Measurements from ENCODE around the gene TINAGL1.

Gene TINAGL1

GRCh38 chr1:31602081-31602480, 25.8 kb downstream of the TINAGL1 start:
- H3K36me3 ChIP-seq (ENCODE audit: insufficient read depth, low read length), result no peaks in the 10 kb centered on the region
- H3K4me3 ChIP-seq (ENCODE audit: low read length), result no peak overlapping the region
- peaks cover 6% of the 10 kb centered on the region for H3K4me1 ChIP-seq (ENCODE audit: control insufficient read depth, insufficient read depth, low read length)
- H3K27me3 ChIP-seq (ENCODE audit: control insufficient read depth, insufficient read depth, low read length), result peaks cover 3% of the 10 kb centered on the region
- H3K9ac ChIP-seq (ENCODE audit: low read depth, low read length), result no peak overlapping the region
- no peaks in the 10 kb centered on the region for H3K9me3 ChIP-seq (replicated peaks; ENCODE audit: low read length)
- no peak overlapping the region for H3K4me2 ChIP-seq (ENCODE audit: low read length)

DNA sequence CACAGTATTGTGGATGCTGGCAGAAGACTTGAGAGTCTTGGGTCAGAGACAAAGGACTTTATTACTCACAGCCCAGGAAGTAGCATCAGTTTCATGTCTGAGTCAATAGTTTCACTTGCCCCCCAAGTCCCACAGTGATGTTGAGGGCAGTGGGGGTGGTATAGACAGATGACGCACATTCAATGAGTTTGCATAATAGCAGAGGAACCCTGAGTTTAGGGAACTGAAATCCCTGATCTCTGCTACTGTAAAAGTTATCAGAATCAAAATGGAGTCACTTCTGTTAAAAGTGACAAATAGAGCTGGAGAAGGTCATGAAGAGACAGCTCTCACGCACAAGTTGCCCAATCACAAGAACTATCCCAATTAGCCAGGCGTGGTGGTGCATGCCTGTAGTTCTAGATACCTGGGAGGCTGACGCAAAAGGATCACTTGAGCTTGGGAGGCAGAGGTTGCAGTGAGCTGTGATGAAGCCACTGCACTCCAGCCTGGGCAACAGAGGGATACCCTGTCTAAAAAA, 29.7 kb downstream of the TINAGL1 start:
- Histone ChIP-seq H3K4me3 (ENCODE audit: low read length) (no peak overlapping the region), H3K9ac (ENCODE audit: low read depth, low read length) (no peak overlapping the region), H3K27me3 (ENCODE audit: control insufficient read depth, insufficient read depth, low read length) (peaks cover under 1% of the 10 kb centered on the region), H3K4me1 (ENCODE audit: control insufficient read depth, insufficient read depth, low read length) (peaks cover 6% of the 10 kb centered on the region), H3K9me3 (replicated peaks; ENCODE audit: low read length) (no peaks in the 10 kb centered on the region), H3K36me3 (ENCODE audit: insufficient read depth, low read length) (no peaks in the 10 kb centered on the region), H3K4me2 (ENCODE audit: low read length) (no peak overlapping the region)

DNA sequence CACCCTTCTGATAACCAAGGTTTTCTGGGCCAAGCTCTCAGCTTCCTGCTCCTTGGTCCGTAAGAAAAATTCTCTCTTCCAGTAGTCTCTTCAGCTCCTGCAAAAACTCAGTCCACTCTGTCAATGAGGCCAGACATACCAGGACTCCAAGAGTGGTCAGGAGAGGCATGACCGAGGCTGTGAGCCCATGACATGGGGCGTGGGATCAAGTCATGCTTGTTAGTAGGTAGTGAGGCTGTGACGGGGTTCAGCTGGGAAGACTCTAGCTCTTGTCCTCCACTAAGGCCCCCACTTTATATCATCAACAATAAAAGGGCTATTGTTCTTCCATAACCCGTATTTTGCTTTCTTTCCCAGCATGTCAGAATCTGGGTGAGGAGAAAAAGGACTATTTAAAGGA, 31.0 kb downstream of the TINAGL1 start:
- Histone ChIP-seq H3K9me3 (replicated peaks; ENCODE audit: low read length) (no peaks in the 10 kb centered on the region), H3K9ac (ENCODE audit: low read depth, low read length) (no peak overlapping the region), H3K4me2 (ENCODE audit: low read length) (no peak overlapping the region), H3K4me1 (ENCODE audit: control insufficient read depth, insufficient read depth, low read length) (peaks cover 6% of the 10 kb centered on the region), H3K36me3 (ENCODE audit: insufficient read depth, low read length) (no peaks in the 10 kb centered on the region), H3K27me3 (ENCODE audit: control insufficient read depth, insufficient read depth, low read length) (no peaks in the 10 kb centered on the region), H3K4me3 (ENCODE audit: low read length) (no peak overlapping the region)

- Histone ChIP-seq H3K4me3 (ENCODE audit: low read length) (no peak overlapping the region), H3K9me3 (replicated peaks; ENCODE audit: low read length) (no peaks in the 10 kb centered on the region), H3K36me3 (ENCODE audit: insufficient read depth, low read length) (no peaks in the 10 kb centered on the region), H3K27me3 (ENCODE audit: control insufficient read depth, insufficient read depth, low read length) (no peaks in the 10 kb centered on the region), H3K4me2 (ENCODE audit: low read length) (no peak overlapping the region), H3K4me1 (ENCODE audit: control insufficient read depth, insufficient read depth, low read length) (peaks cover 6% of the 10 kb centered on the region), H3K9ac (ENCODE audit: low read depth, low read length) (no peak overlapping the region)
Measured at GRCh38 chr1:31609514-31610118, 33.3 kb downstream of the TINAGL1 start.

DNA sequence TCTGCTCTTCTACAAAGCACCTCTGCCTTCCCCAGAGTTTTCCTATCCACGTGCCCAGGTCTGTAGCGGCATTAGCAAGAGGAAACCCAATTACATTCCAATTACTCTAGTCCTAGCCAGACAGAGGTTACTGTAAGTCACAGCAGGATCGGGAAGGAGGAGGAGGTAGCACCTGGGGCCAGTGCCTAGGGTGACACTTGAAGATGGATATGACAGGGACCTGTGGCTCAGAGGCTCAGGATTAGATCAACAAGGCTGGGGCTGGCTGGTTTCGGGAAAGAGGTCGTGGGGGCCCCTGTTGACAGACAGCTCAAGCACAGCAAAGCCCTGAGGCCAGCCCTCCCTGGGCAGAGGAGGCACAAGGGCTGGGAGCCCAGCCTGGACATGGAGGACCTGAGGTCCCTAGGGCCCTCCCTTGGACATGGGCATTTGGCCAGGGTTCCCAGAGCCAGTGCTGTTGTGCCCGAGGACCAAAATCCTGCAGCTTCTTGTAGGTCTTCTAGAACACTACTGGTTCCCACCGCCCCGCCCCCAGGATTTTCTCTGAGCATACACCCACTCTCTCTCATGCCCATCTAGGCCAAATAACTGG, 38.2 kb downstream of the TINAGL1 start:
- H3K9me3 ChIP-seq (replicated peaks; ENCODE audit: low read length), result no peaks in the 10 kb centered on the region
- H3K4me3 ChIP-seq (ENCODE audit: low read length), result no peak overlapping the region
- H3K4me2 ChIP-seq (ENCODE audit: low read length), result no peak overlapping the region
- no peaks in the 10 kb centered on the region for H3K4me1 ChIP-seq (ENCODE audit: control insufficient read depth, insufficient read depth, low read length)
- no peak overlapping the region for H3K9ac ChIP-seq (ENCODE audit: low read depth, low read length)
- H3K27me3 ChIP-seq (ENCODE audit: control insufficient read depth, insufficient read depth, low read length), result peaks cover 27% of the 10 kb centered on the region
- H3K36me3 ChIP-seq (ENCODE audit: insufficient read depth, low read length), result no peaks in the 10 kb centered on the region

DNA sequence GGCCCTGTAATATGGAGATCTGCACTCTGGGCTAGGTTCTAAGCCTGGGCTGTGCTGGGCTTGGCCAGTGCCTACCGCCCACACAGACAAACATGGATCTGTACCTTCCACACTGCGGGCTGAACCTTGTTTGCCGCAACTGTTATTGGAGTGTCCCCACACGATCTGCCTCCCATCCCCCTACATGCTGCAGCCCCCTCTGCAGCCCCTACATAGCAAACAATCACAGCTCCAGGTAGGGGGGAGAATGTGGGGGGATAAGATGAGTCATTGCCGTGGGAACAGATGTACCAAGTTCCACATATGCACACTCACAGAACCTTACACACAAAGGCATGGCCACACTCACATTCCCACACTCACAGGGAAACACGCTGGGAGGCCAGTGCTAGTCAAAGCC, 39.1 kb downstream of the TINAGL1 start:
- Histone ChIP-seq H3K9ac (ENCODE audit: low read depth, low read length) (no peak overlapping the region), H3K9me3 (replicated peaks; ENCODE audit: low read length) (no peaks in the 10 kb centered on the region), H3K27me3 (ENCODE audit: control insufficient read depth, insufficient read depth, low read length) (peaks cover 29% of the 10 kb centered on the region), H3K4me2 (ENCODE audit: low read length) (no peak overlapping the region), H3K4me3 (ENCODE audit: low read length) (no peak overlapping the region), H3K4me1 (ENCODE audit: control insufficient read depth, insufficient read depth, low read length) (no peaks in the 10 kb centered on the region), H3K36me3 (ENCODE audit: insufficient read depth, low read length) (no peaks in the 10 kb centered on the region)

DNA sequence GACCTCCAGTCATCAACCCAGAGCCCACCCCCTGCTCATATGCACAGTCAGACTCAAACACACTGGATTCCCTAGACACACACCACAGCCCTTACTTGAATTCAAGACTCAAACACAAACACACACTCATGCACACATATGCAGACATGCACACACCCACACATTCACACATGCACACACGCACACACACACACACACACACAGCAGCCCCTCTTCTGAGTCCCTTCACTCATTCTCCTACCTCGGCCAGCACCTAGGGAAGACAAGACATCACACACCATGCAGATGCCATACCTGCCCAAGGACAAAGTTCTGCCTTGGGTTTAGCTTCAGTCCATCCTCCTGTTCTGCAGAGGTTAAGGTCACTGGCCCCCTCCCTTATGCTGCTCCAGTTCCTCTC, 39.6 kb downstream of the TINAGL1 start:
- H3K9me3 ChIP-seq (replicated peaks; ENCODE audit: low read length), result no peaks in the 10 kb centered on the region
- H3K36me3 ChIP-seq (ENCODE audit: insufficient read depth, low read length), result no peaks in the 10 kb centered on the region
- no peak overlapping the region for H3K9ac ChIP-seq (ENCODE audit: low read depth, low read length)
- H3K4me1 ChIP-seq (ENCODE audit: control insufficient read depth, insufficient read depth, low read length), result no peaks in the 10 kb centered on the region
- H3K27me3 ChIP-seq (ENCODE audit: control insufficient read depth, insufficient read depth, low read length), result peaks cover 29% of the 10 kb centered on the region
- H3K4me3 ChIP-seq (ENCODE audit: low read length), result no peak overlapping the region
- no peak overlapping the region for H3K4me2 ChIP-seq (ENCODE audit: low read length)

GRCh38 chr1:31617218-31617915, 41.1 kb downstream of the TINAGL1 start, which contains the start of gene HCRTR1:
HCRTR1 (plus strand) TSS chr1:31617689; CDS start chr1:31619193, 1,504 bp downstream.
- Histone ChIP-seq H3K4me1 (ENCODE audit: control insufficient read depth, insufficient read depth, low read length) (no peaks in the 10 kb centered on the region), H3K4me2 (ENCODE audit: low read length) (peak within 1 kb of the TSS; percentile 89), H3K9ac (ENCODE audit: low read depth, low read length) (no peak within 1 kb of the TSS), H3K9me3 (replicated peaks; ENCODE audit: low read length) (no peaks in the 10 kb centered on the region), H3K4me3 (ENCODE audit: low read length) (peak within 1 kb of the TSS; percentile 69), H3K36me3 (ENCODE audit: insufficient read depth, low read length) (no peaks in the 10 kb centered on the region), H3K27me3 (ENCODE audit: control insufficient read depth, insufficient read depth, low read length) (peaks cover 29% of the 10 kb centered on the region)

GRCh38 chr1:31617916-31618746, 41.8 kb downstream of the TINAGL1 start:
- H3K4me3 ChIP-seq (ENCODE audit: low read length), result peak overlapping the region; percentile 69
- H3K4me2 ChIP-seq (ENCODE audit: low read length), result peak overlapping the region; percentile 89
- H3K36me3 ChIP-seq (ENCODE audit: insufficient read depth, low read length), result no peaks in the 10 kb centered on the region
- H3K9me3 ChIP-seq (replicated peaks; ENCODE audit: low read length), result no peaks in the 10 kb centered on the region
- H3K9ac ChIP-seq (ENCODE audit: low read depth, low read length), result no peak overlapping the region
- peaks cover 29% of the 10 kb centered on the region for H3K27me3 ChIP-seq (ENCODE audit: control insufficient read depth, insufficient read depth, low read length)
- no peaks in the 10 kb centered on the region for H3K4me1 ChIP-seq (ENCODE audit: control insufficient read depth, insufficient read depth, low read length)

DNA sequence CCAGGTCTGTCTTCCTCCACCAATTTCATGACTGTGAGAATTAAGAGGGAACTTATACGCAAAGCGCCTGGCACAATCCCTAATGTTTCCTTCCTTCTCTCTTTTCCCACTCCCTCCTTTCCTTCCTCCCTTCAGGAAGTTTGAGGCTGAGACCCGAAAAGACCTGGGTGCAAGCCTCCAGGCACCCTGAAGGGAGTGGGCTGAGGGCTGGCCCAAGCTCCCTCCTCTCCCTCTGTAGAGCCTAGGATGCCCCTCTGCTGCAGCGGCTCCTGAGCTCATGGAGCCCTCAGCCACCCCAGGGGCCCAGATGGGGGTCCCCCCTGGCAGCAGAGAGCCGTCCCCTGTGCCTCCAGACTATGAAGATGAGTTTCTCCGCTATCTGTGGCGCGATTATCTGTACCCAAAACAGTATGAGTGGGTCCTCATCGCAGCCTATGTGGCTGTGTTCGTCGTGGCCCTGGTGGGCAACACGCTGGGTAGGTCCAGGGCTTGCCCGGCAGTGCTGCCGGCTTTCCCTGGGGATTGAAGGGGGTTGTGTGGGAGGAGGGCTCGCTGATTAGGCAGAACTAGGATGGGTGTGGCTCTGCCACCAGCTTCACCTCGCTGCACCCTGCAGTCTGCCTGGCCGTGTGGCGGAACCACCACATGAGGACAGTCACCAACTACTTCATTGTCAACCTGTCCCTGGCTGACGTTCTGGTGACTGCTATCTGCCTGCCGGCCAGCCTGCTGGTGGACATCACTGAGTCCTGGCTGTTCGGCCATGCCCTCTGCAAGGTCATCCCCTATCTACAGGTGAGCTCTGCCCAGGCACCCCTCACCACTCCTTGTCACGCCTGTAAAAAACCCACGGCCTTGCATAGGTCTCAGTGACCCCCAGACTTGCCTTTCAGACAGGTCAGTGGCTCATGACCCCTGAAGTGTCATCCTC, 42.9 kb downstream of the TINAGL1 start:
- Histone ChIP-seq H3K4me2 (ENCODE audit: low read length) (no peak overlapping the region), H3K4me1 (ENCODE audit: control insufficient read depth, insufficient read depth, low read length) (no peaks in the 10 kb centered on the region), H3K4me3 (ENCODE audit: low read length) (no peak overlapping the region), H3K9me3 (replicated peaks; ENCODE audit: low read length) (no peaks in the 10 kb centered on the region), H3K9ac (ENCODE audit: low read depth, low read length) (no peak overlapping the region), H3K27me3 (ENCODE audit: control insufficient read depth, insufficient read depth, low read length) (peaks cover 29% of the 10 kb centered on the region), H3K36me3 (ENCODE audit: insufficient read depth, low read length) (no peaks in the 10 kb centered on the region)

All from skeletal muscle satellite cell (primary cell).